ENCODE data around the gene PJA2. TPM values are rescaled to one million over a fixed set of nuclear protein-coding genes. Genes with fewer than 3 reads are reported as not detected.

The PJA2 gene
- total RNA-seq, 4 donors from 2014 or later: 160 to 297 (median 181) TPM

- Histone ChIP-seq H3K27ac (no peak overlapping the region), H3K27me3 (no peaks in the 10 kb centered on the region), H3K4me1 (peaks cover 0 to 6% (median 0%) of the 10 kb centered on the region in 3 donors), H3K36me3 (no peaks in the 10 kb centered on the region), H3K4me3 (no peak overlapping the region), H3K9me3 (no peaks in the 10 kb centered on the region)
- no peak for ATAC-seq
- TF ChIP-seq POLR2A (IDR thresholded peaks at IDR 0.05) (no peak), POLR2AphosphoS5 (IDR thresholded peaks at IDR 0.05) (no peak)
- 90 to 92% methylated on average over 7 to 9 of the region's 9 CpGs for WGBS, 2 donors (ENCODE audit: low coverage in 1 of 2)
Observed at GRCh38 chr5:109318455-109319108, 91.2 kb downstream of the PJA2 start.

GRCh38 chr5:109316634-109317033 lies 93.1 kb downstream of the PJA2 start:
- no peak overlapping the region for H3K27ac ChIP-seq
- WGBS, 2 donors (ENCODE audit: low coverage in 1 of 2): 57 to 60% methylated on average over 1 to 4 of the region's 4 CpGs
- H3K9me3 ChIP-seq: no peaks in the 10 kb centered on the region
- no peaks in the 10 kb centered on the region for H3K36me3 ChIP-seq
- no peaks in the 10 kb centered on the region for H3K4me1 ChIP-seq
- no peak overlapping the region for H3K4me3 ChIP-seq
- no peaks in the 10 kb centered on the region for H3K27me3 ChIP-seq
- TF ChIP-seq POLR2A (IDR thresholded peaks at IDR 0.05) (no peak), CTCF (IDR thresholded peaks at IDR 0.05) (no peak), POLR2AphosphoS5 (IDR thresholded peaks at IDR 0.05) (no peak)
- ATAC-seq: peak; percentile 63

GRCh38 chr5:109315245-109315644 lies 94.5 kb downstream of the PJA2 start:
- no peak for ATAC-seq
- H3K36me3 ChIP-seq: no peaks in the 10 kb centered on the region
- no peaks in the 10 kb centered on the region for H3K4me1 ChIP-seq
- H3K27me3 ChIP-seq: no peaks in the 10 kb centered on the region
- H3K27ac ChIP-seq: no peak overlapping the region
- TF ChIP-seq POLR2AphosphoS5 (IDR thresholded peaks at IDR 0.05): no peak
- 23 to 33% methylated on average over 1 of the region's 1 CpG for WGBS, 2 donors (ENCODE audit: low coverage in 1 of 2)
- no peaks in the 10 kb centered on the region for H3K9me3 ChIP-seq
- H3K4me3 ChIP-seq: no peak overlapping the region

GRCh38 chr5:109313127-109313526 lies 96.6 kb downstream of the PJA2 start:
- WGBS, 2 donors (ENCODE audit: low coverage in 1 of 2): 100% methylated on average over 2 of the region's 2 CpGs; no CpG with 5 or more reads in 1 of the 2 donors
- H3K27me3 ChIP-seq: no peaks in the 10 kb centered on the region

GRCh38 chr5:109312695-109313094 lies 97.1 kb downstream of the PJA2 start:
- no peaks in the 10 kb centered on the region for H3K9me3 ChIP-seq
- no peaks in the 10 kb centered on the region for H3K36me3 ChIP-seq
- 89% methylated on average over 2 of the region's 2 CpGs; no CpG with 5 or more reads in 1 of the 2 donors for WGBS, 2 donors (ENCODE audit: low coverage in 1 of 2)
- TF ChIP-seq POLR2AphosphoS5 (IDR thresholded peaks at IDR 0.05) (no peak), CTCF (IDR thresholded peaks at IDR 0.05) (no peak), EP300 (IDR thresholded peaks at IDR 0.05) (no peak)
- ATAC-seq: no peak
- H3K27me3 ChIP-seq: no peaks in the 10 kb centered on the region
- no peak overlapping the region for H3K27ac ChIP-seq
- no peak overlapping the region for H3K4me3 ChIP-seq
- H3K4me1 ChIP-seq: no peaks in the 10 kb centered on the region

More at GRCh38 chr5:109313127-109313526, 96.6 kb downstream of the PJA2 start:
- no peaks in the 10 kb centered on the region for H3K36me3 ChIP-seq
- no peak overlapping the region for H3K27ac ChIP-seq
- H3K4me3 ChIP-seq: no peak overlapping the region
- no peak for ATAC-seq
- H3K9me3 ChIP-seq: no peaks in the 10 kb centered on the region
- H3K4me1 ChIP-seq: no peaks in the 10 kb centered on the region
- no peak for TF ChIP-seq EP300 (IDR thresholded peaks at IDR 0.05)
- no peak for TF ChIP-seq CTCF (IDR thresholded peaks at IDR 0.05)
- no peak for TF ChIP-seq POLR2A (IDR thresholded peaks at IDR 0.05)
- no peak for TF ChIP-seq POLR2AphosphoS5 (IDR thresholded peaks at IDR 0.05)

- Histone ChIP-seq H3K36me3 (no peaks in the 10 kb centered on the region), H3K4me1 (no peaks in the 10 kb centered on the region), H3K4me3 (no peak overlapping the region), H3K9me3 (no peaks in the 10 kb centered on the region), H3K27me3 (no peaks in the 10 kb centered on the region), H3K27ac (no peak overlapping the region)
- TF ChIP-seq CTCF (IDR thresholded peaks at IDR 0.05) (no peak), POLR2A (IDR thresholded peaks at IDR 0.05) (no peak), POLR2AphosphoS5 (IDR thresholded peaks at IDR 0.05) (no peak), EP300 (IDR thresholded peaks at IDR 0.05) (no peak)
- 94 to 95% methylated on average over 2 to 3 of the region's 3 CpGs for WGBS, 2 donors (ENCODE audit: low coverage in 1 of 2)
- ATAC-seq: no peak
Observed at GRCh38 chr5:109310315-109310714, 99.5 kb downstream of the PJA2 start.

Data from gastroesophageal sphincter (tissue), 4 donors.